ENCODE data around the gene MLPH. TPM values are rescaled to one million over a fixed set of nuclear protein-coding genes. Genes with fewer than 3 reads are reported as not detected.

MLPH gene, protein sequence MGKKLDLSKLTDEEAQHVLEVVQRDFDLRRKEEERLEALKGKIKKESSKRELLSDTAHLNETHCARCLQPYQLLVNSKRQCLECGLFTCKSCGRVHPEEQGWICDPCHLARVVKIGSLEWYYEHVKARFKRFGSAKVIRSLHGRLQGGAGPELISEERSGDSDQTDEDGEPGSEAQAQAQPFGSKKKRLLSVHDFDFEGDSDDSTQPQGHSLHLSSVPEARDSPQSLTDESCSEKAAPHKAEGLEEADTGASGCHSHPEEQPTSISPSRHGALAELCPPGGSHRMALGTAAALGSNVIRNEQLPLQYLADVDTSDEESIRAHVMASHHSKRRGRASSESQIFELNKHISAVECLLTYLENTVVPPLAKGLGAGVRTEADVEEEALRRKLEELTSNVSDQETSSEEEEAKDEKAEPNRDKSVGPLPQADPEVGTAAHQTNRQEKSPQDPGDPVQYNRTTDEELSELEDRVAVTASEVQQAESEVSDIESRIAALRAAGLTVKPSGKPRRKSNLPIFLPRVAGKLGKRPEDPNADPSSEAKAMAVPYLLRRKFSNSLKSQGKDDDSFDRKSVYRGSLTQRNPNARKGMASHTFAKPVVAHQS
- polyA plus RNA-seq (2013, experiment 1 of 2) = 0.03 TPM
- polyA plus RNA-seq (2013, experiment 2 of 2) = 0.08 TPM

DNA sequence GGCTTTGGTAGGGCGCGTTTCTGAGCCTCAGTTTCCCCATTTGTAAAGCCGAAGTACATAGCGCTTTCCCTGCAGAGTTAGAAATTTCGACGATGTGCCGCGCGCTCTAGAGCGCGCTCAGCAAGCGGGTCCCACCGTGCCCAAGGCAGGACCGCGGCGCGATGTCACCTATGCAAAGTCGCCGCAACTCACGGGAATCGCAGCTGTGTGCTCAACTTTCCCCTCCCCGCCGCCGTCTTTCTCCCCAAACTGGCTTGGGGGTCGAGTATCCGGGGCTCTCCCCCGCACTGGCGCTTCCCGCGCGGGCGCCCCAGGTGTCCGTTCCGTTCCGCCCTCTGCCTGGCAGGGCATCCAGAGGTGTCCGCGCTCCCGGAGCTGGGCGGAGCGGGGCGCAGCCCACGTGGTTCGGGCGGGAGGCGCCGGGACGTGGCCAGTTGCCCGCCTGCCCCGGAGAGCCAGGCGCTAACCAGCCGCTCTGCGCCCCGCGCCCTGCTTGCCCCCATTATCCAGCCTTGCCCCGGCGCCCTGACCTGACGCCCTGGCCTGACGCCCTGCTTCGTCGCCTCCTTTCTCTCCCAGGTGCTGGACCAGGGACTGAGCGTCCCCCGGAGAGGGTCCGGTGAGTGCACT lies at the start of gene MLPH:
Gene MLPH (plus strand): TSS at position 433 of the 630 bp plus-strand sequence. CDS start 6,176 bp downstream, outside the sequence.
- peak within 1 kb of the TSS; percentile 84 for H3K14ac ChIP-seq (ENCODE audit: low read length)
- peak within 1 kb of the TSS; percentile 44 for H3K18ac ChIP-seq (ENCODE audit: low read length)
- H3K4me1 ChIP-seq (ENCODE audit: control insufficient read depth in 2 of 2, insufficient read depth in 1 of 2, low read depth in 1 of 2, low read length in 2 of 2) = peaks cover 0 to 2% of the 10 kb centered on the region in 2 donors
- no CpG with 5 or more reads among the region's 63 CpGs for WGBS, 2 donors (ENCODE audit: extremely low coverage in 2 of 2, insufficient read length in 2 of 2, insufficient replicate concordance in 1 of 2)
- peaks cover 8 to 10% of the 10 kb centered on the region in 2 donors for H3K9me3 ChIP-seq (replicated peaks in 1 of 2; ENCODE audit: control insufficient read depth in 2 of 2, insufficient read depth in 1 of 2, low read depth in 1 of 2, low read length in 2 of 2)
- no peaks in the 10 kb centered on the region for H3K79me1 ChIP-seq (ENCODE audit: low read depth, low read length)
- no peak within 1 kb of the TSS for H4K91ac ChIP-seq (ENCODE audit: low read depth, low read length, poor library complexity)
- H2AK5ac ChIP-seq (ENCODE audit: low read depth, low read length) = no peak within 1 kb of the TSS
- H3K4me3 ChIP-seq (ENCODE audit: low read length in 2 of 2) = peak within 1 kb of the TSS in 1 of 2 donors; percentile 76
- H2BK5ac ChIP-seq (ENCODE audit: low read length) = peak within 1 kb of the TSS; percentile 19
- no peak within 1 kb of the TSS for H2BK12ac ChIP-seq (ENCODE audit: low read length)
- no peak within 1 kb of the TSS for H2BK120ac ChIP-seq (ENCODE audit: low read depth, low read length)
- peak within 1 kb of the TSS; percentile 75 for H3K23ac ChIP-seq (ENCODE audit: low read depth, low read length, poor library complexity)
- no peak within 1 kb of the TSS for H3K4ac ChIP-seq (ENCODE audit: low read length)
- peak; percentile 29 for DNase-seq (ENCODE audit: low spot score)
- H3K36me3 ChIP-seq (replicated peaks in 1 of 2; ENCODE audit: control insufficient read depth in 2 of 2, insufficient read depth in 2 of 2, low read length in 2 of 2) = no peaks in the 10 kb centered on the region
- H3K27ac ChIP-seq (replicated peaks; ENCODE audit: low read length) = no peak within 1 kb of the TSS
- H4K8ac ChIP-seq (ENCODE audit: low read depth, low read length) = no peak within 1 kb of the TSS
- H3K9ac ChIP-seq (ENCODE audit: low read depth, low read length, poor library complexity) = peak within 1 kb of the TSS; percentile 50
- peaks cover 11 to 66% (median 35%) of the 10 kb centered on the region in 3 experiments for H3K27me3 ChIP-seq (ENCODE audit: control insufficient read depth in 3 of 3, insufficient read depth in 3 of 3, low read depth in 1 of 3, low read length in 3 of 3)
- H2AFZ ChIP-seq (ENCODE audit: low read length) = peak within 1 kb of the TSS; percentile 64
- H3K4me2 ChIP-seq (ENCODE audit: insufficient read depth, low read length, poor library complexity, severe bottlenecking) = peak within 1 kb of the TSS; percentile 86
- H2BK15ac ChIP-seq (ENCODE audit: low read length) = no peak within 1 kb of the TSS

DNA sequence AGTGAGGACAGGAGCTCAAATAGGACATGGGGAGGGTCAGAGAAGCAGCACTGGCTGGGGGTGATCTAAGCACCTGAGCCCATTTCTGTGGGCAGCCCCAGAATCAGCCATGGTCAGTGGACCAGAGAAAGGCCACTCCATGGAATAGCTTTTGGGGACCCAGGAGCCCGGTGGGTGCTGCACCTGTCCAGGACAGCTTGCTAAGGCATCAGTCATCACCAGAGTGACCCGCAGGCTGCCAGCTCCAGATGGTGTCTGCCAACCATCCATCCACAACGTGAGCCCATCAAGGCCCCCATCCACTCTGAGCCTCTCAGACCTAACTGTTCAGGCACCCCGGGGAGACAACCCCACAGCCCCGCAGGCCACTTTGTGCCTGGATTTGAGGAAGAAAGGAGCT lies 49.5 kb upstream of the MLPH start:
- Histone ChIP-seq H3K14ac (ENCODE audit: low read length) (no peak overlapping the region), H2BK5ac (ENCODE audit: low read length) (no peak overlapping the region), H3K27ac (replicated peaks; ENCODE audit: low read length) (no peak overlapping the region), H3K79me1 (ENCODE audit: low read depth, low read length) (no peaks in the 10 kb centered on the region), H2BK12ac (ENCODE audit: low read length) (no peak overlapping the region), H3K18ac (ENCODE audit: low read length) (no peak overlapping the region), H2BK15ac (ENCODE audit: low read length) (no peak overlapping the region), H2BK120ac (ENCODE audit: low read depth, low read length) (no peak overlapping the region), H3K4me3 (ENCODE audit: low read length in 2 of 2) (no peak overlapping the region), H4K91ac (ENCODE audit: low read depth, low read length, poor library complexity) (no peak overlapping the region), H4K8ac (ENCODE audit: low read depth, low read length) (no peak overlapping the region), H3K23ac (ENCODE audit: low read depth, low read length, poor library complexity) (no peak overlapping the region), H3K4me2 (ENCODE audit: insufficient read depth, low read length, poor library complexity, severe bottlenecking) (no peak overlapping the region), H3K4ac (ENCODE audit: low read length) (no peak overlapping the region), H3K9ac (ENCODE audit: low read depth, low read length, poor library complexity) (no peak overlapping the region), H2AFZ (ENCODE audit: low read length) (no peak overlapping the region), H3K27me3 (ENCODE audit: control insufficient read depth in 3 of 3, insufficient read depth in 3 of 3, low read depth in 1 of 3, low read length in 3 of 3) (peaks cover 0 to 3% (median 0%) of the 10 kb centered on the region in 3 experiments), H3K4me1 (ENCODE audit: control insufficient read depth in 2 of 2, insufficient read depth in 1 of 2, low read depth in 1 of 2, low read length in 2 of 2) (peaks cover 0 to 5% of the 10 kb centered on the region in 2 donors), H3K36me3 (replicated peaks in 1 of 2; ENCODE audit: control insufficient read depth in 2 of 2, insufficient read depth in 2 of 2, low read length in 2 of 2) (no peaks in the 10 kb centered on the region), H2AK5ac (ENCODE audit: low read depth, low read length) (no peak overlapping the region), H3K9me3 (replicated peaks in 1 of 2; ENCODE audit: control insufficient read depth in 2 of 2, insufficient read depth in 1 of 2, low read depth in 1 of 2, low read length in 2 of 2) (no peaks in the 10 kb centered on the region)
- WGBS, 2 donors (ENCODE audit: extremely low coverage in 2 of 2, insufficient read length in 2 of 2, insufficient replicate concordance in 1 of 2) = no CpG with 5 or more reads among the region's 5 CpGs
- no peak for DNase-seq (ENCODE audit: low spot score)

DNA sequence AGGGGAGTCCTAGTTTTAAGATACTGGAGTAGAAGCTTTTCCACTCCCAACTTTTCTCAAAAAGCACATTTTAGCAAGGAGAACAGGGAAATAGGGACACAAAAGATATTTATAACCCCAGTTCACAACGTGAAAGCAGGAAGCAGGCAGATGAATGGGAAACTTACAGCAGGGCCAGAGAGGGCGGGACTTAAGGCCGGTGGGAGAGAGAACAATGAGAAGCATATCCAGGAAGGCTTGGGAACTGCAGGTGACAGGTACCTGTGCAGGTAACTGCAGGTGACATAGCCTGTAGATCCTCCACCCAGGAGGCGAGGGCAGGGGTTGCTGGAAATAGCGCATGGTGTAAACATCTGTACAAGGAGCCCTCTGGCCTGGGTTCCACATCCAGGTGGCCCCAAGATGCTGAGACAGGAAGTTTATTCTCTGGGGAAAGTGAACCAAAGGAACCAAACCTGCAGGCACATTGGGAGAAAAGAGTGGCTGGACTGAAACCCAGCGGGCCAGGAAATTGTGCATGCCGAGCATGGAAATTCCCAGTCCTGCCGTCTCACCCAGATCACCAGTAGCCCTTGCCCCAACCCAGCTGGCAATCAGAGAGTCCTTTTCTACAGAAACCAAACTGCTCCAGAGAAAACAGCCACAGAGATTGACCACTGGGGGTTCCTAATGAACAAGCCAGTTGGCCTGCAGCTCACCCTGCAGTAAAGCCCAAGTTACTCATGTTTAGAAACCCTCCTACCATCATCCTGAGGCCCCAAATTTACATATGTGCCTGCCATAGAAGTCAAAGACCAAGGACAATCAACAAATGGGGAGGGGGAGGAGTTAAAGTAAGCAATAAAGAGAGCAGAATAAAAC lies 48.7 kb upstream of the MLPH start:
- H3K4me3 ChIP-seq (ENCODE audit: low read length in 2 of 2) = no peak overlapping the region

More for the DNA sequence above, 48.7 kb upstream of the MLPH start:
- Histone ChIP-seq H3K27me3 (ENCODE audit: control insufficient read depth in 3 of 3, insufficient read depth in 3 of 3, low read depth in 1 of 3, low read length in 3 of 3) (peaks cover 0 to 3% (median 0%) of the 10 kb centered on the region in 3 experiments), H3K4me1 (ENCODE audit: control insufficient read depth in 2 of 2, insufficient read depth in 1 of 2, low read depth in 1 of 2, low read length in 2 of 2) (peaks cover 0 to 5% of the 10 kb centered on the region in 2 donors), H3K9me3 (replicated peaks in 1 of 2; ENCODE audit: control insufficient read depth in 2 of 2, insufficient read depth in 1 of 2, low read depth in 1 of 2, low read length in 2 of 2) (no peaks in the 10 kb centered on the region), H3K27ac (replicated peaks; ENCODE audit: low read length) (no peak overlapping the region), H4K8ac (ENCODE audit: low read depth, low read length) (no peak overlapping the region), H2BK120ac (ENCODE audit: low read depth, low read length) (no peak overlapping the region), H3K4ac (ENCODE audit: low read length) (no peak overlapping the region), H4K91ac (ENCODE audit: low read depth, low read length, poor library complexity) (no peak overlapping the region), H2BK12ac (ENCODE audit: low read length) (no peak overlapping the region), H2BK5ac (ENCODE audit: low read length) (no peak overlapping the region), H2AK5ac (ENCODE audit: low read depth, low read length) (no peak overlapping the region), H3K9ac (ENCODE audit: low read depth, low read length, poor library complexity) (no peak overlapping the region), H3K79me1 (ENCODE audit: low read depth, low read length) (no peaks in the 10 kb centered on the region), H2AFZ (ENCODE audit: low read length) (no peak overlapping the region), H2BK15ac (ENCODE audit: low read length) (no peak overlapping the region), H3K18ac (ENCODE audit: low read length) (no peak overlapping the region), H3K4me2 (ENCODE audit: insufficient read depth, low read length, poor library complexity, severe bottlenecking) (no peak overlapping the region), H3K23ac (ENCODE audit: low read depth, low read length, poor library complexity) (no peak overlapping the region), H3K14ac (ENCODE audit: low read length) (no peak overlapping the region), H3K36me3 (replicated peaks in 1 of 2; ENCODE audit: control insufficient read depth in 2 of 2, insufficient read depth in 2 of 2, low read length in 2 of 2) (no peaks in the 10 kb centered on the region)
- no CpG with 5 or more reads among the region's 8 CpGs for WGBS, 2 donors (ENCODE audit: extremely low coverage in 2 of 2, insufficient read length in 2 of 2, insufficient replicate concordance in 1 of 2)
- no peak for DNase-seq (ENCODE audit: low spot score)
